Measurements from ENCODE around the gene PHYH.

GRCh38 chr10:13257621-13258140 lies 42.2 kb downstream of the PHYH start:
- no peak for TF ChIP-seq CTCF (IDR thresholded peaks at IDR 0.05; ENCODE audit: low read depth, low read length, missing input control)
- TF ChIP-seq TAF1 (conservative IDR thresholded peaks at IDR 0.05): no peak
- no peak for TF ChIP-seq REST (IDR thresholded peaks at IDR 0.05)
- no peak for TF ChIP-seq ATF3 (IDR thresholded peaks at IDR 0.05)
- TF ChIP-seq RAD21 (IDR thresholded peaks at IDR 0.05): no peak

Measured in liver (tissue), 3 donors.